HUES6 (cell line): ENCODE results near the gene PITPNC1.

Source experiments
- H3K27ac ChIP-seq: 2 replicates; pipeline ENCODE4 v1.7.0; 2013; ENCODE audit warnings: low read depth, mild to moderate bottlenecking, low read length, inconsistent platforms
- H3K27me3 ChIP-seq: 2 replicates; pipeline ENCODE4 v1.6.1; 2013; ENCODE audit warnings: low read length; ENCODE audit not compliant: control insufficient read depth, insufficient read depth
- H3K36me3 ChIP-seq: 2 replicates; pipeline ENCODE4 v1.6.1; 2013; ENCODE audit warnings: low read length; ENCODE audit not compliant: control insufficient read depth, insufficient read depth
- H3K4me1 ChIP-seq: 2 replicates; pipeline ENCODE4 v1.6.1; 2013; ENCODE audit warnings: low read length; ENCODE audit not compliant: control insufficient read depth, insufficient read depth
- H3K4me3 ChIP-seq: 2 replicates; pipeline ENCODE4 v1.5.1; 2013; ENCODE audit warnings: low read depth, low read length
- H3K9ac ChIP-seq: one replicate; pipeline ENCODE4 v1.6.1; 2013; ENCODE audit warnings: mild to moderate bottlenecking, low read length
- H3K9me3 ChIP-seq: 2 replicates; pipeline ENCODE4 v1.6.1; 2013; ENCODE audit warnings: low read depth, low read length; ENCODE audit not compliant: control insufficient read depth, insufficient read depth

The PITPNC1 gene

GRCh38 chr17:67656494-67657203 lies 279.6 kb downstream of the PITPNC1 start:
- H3K27me3 ChIP-seq = no peaks in the 10 kb centered on the region
- H3K27ac ChIP-seq = no peak overlapping the region
- no peaks in the 10 kb centered on the region; the same call in 1 of the 2 replicates for H3K36me3 ChIP-seq
- H3K9ac ChIP-seq = no peak overlapping the region
- H3K4me3 ChIP-seq = no peak overlapping the region
- no peaks in the 10 kb centered on the region for H3K4me1 ChIP-seq
- H3K9me3 ChIP-seq = peaks cover 13% of the 10 kb centered on the region; the same call in 1 of the 2 replicates

- H3K4me1 ChIP-seq = no peaks in the 10 kb centered on the region
- H3K27me3 ChIP-seq = no peaks in the 10 kb centered on the region
- no peaks in the 10 kb centered on the region; the same call in 1 of the 2 replicates for H3K36me3 ChIP-seq
- no peak overlapping the region for H3K4me3 ChIP-seq
- H3K9ac ChIP-seq = no peak overlapping the region
- no peak overlapping the region for H3K27ac ChIP-seq
- H3K9me3 ChIP-seq = peaks cover 13% of the 10 kb centered on the region; the same call in 1 of the 2 replicates
These were observed 280.5 kb downstream of the PITPNC1 start for GRCh38 chr17:67657596-67657995.

- H3K9me3 ChIP-seq = peaks cover 13% of the 10 kb centered on the region; the same call in 1 of the 2 replicates
- no peaks in the 10 kb centered on the region; the same call in 1 of the 2 replicates for H3K36me3 ChIP-seq
- no peak overlapping the region for H3K4me3 ChIP-seq
- H3K27me3 ChIP-seq = no peaks in the 10 kb centered on the region
- no peak overlapping the region for H3K27ac ChIP-seq
- no peaks in the 10 kb centered on the region for H3K4me1 ChIP-seq
- H3K9ac ChIP-seq = no peak overlapping the region
These were observed 281.2 kb downstream of the PITPNC1 start for GRCh38 chr17:67658265-67658664.

- no peaks in the 10 kb centered on the region; the same call in 1 of the 2 replicates for H3K36me3 ChIP-seq
- peaks cover 13% of the 10 kb centered on the region; the same call in 1 of the 2 replicates for H3K9me3 ChIP-seq
- no peaks in the 10 kb centered on the region for H3K4me1 ChIP-seq
- H3K4me3 ChIP-seq = no peak overlapping the region
- no peak overlapping the region for H3K27ac ChIP-seq
- H3K9ac ChIP-seq = no peak overlapping the region
- no peaks in the 10 kb centered on the region for H3K27me3 ChIP-seq
These were observed 281.9 kb downstream of the PITPNC1 start for GRCh38 chr17:67659028-67659427.

- no peak overlapping the region for H3K9ac ChIP-seq
- H3K4me1 ChIP-seq = no peaks in the 10 kb centered on the region
These were observed 285.6 kb downstream of the PITPNC1 start for GRCh38 chr17:67662712-67663111.

DNA sequence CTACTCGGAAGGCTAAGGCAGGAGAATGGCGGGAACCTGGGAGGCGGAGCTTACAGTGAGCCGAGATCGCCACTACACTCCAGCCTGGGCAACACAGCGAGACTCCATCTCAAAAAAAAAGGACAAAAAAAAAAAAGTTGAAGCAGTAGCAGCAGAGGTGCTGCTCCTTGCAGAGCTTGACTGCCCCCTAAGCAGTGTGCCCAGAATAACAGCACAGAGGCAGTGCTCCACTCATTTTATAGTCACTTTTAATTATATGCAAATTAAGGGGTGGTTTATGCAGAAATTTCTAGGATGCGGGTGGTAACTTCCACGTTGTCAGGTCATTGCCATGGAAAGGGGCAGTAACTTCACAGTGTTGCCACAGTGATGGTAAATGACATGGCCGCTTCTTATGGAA lies 286.4 kb downstream of the PITPNC1 start:
- H3K27me3 ChIP-seq = no peaks in the 10 kb centered on the region
- H3K9ac ChIP-seq = no peak overlapping the region
- H3K4me1 ChIP-seq = no peaks in the 10 kb centered on the region
- H3K36me3 ChIP-seq = no peaks in the 10 kb centered on the region; the same call in 1 of the 2 replicates
- H3K27ac ChIP-seq = no peak overlapping the region
- H3K9me3 ChIP-seq = peaks cover 8% of the 10 kb centered on the region; the same call in 1 of the 2 replicates
- H3K4me3 ChIP-seq = no peak overlapping the region

More at GRCh38 chr17:67662712-67663111, 285.6 kb downstream of the PITPNC1 start:
- Histone ChIP-seq H3K27me3 (no peaks in the 10 kb centered on the region), H3K4me3 (no peak overlapping the region), H3K9me3 (peaks cover 12% of the 10 kb centered on the region; the same call in 1 of the 2 replicates), H3K27ac (no peak overlapping the region), H3K36me3 (no peaks in the 10 kb centered on the region; the same call in 1 of the 2 replicates)

DNA sequence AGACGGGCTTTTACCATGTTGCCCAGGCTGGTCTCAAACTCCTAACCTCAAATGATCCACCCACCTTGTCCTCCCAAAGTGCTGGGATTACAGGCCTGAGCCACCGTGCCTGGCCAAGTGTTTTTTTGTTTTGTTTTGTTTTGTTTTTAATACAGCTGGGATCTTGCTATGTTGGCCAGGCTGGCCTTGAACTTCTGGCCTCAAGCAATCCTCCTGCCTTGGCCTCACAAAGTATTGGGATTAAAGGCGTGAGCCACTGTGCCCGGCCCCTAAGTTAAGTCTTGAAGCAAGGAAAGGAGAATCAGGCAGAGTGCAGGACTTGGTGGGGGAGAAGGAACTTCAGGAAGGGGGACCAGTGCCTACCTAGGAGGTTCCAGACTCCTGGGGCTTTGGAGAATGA lies 288.9 kb downstream of the PITPNC1 start:
- H3K36me3 ChIP-seq = peaks cover 5% of the 10 kb centered on the region; the same call in 1 of the 2 replicates
- no peak overlapping the region for H3K9ac ChIP-seq
- no peaks in the 10 kb centered on the region for H3K4me1 ChIP-seq
- H3K27ac ChIP-seq = no peak overlapping the region
- peaks cover 3% of the 10 kb centered on the region; the same call in 1 of the 2 replicates for H3K9me3 ChIP-seq
- no peak overlapping the region for H3K4me3 ChIP-seq
- H3K27me3 ChIP-seq = no peaks in the 10 kb centered on the region

DNA sequence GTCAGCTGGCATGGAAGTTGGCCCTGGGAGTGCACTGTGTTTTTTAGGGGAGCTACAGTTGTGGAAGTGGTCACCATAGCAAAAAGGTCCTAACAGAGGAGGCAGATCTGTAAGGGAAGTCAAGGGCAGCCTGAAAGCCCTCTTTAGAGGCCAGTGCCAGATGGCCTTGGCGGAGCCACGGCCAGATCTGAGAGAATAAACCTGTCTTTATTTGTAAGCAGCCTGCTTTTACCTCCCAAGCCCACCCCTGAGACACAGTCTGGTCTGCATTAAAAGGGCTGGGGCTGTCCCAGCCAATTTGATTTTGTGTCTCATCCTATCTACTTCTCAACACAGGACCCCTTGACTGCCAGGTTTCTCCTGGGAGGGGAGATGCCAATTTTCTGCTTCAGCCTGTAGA lies 289.6 kb downstream of the PITPNC1 start:
- H3K36me3 ChIP-seq = peaks cover 5% of the 10 kb centered on the region; the same call in 1 of the 2 replicates
- no peak overlapping the region for H3K9ac ChIP-seq
- no peak overlapping the region for H3K4me3 ChIP-seq
- H3K27me3 ChIP-seq = no peaks in the 10 kb centered on the region
- H3K9me3 ChIP-seq = peaks cover 3% of the 10 kb centered on the region; the same call in 1 of the 2 replicates
- H3K27ac ChIP-seq = no peak overlapping the region
- no peaks in the 10 kb centered on the region for H3K4me1 ChIP-seq

DNA sequence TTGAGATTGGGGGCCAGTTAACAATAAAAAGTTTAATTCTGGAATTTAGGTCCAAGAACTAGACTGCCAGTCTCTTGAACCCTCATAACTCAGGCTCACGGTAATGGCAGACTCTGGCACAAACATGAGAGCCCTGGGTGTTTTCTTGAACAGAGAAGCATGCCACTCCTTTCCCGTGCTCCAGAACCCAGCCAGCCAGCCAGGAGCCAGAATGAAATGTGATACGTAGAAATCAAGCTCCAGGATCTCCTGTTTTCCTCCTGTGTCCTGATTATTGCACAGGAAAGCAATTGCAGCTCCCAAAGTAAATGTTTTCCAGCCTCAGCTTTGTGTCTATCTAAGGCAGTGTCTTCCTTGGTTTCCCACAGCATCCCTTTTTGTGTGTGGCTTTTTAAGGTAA lies 294.4 kb downstream of the PITPNC1 start:
- Histone ChIP-seq H3K27ac (no peak overlapping the region), H3K4me1 (no peaks in the 10 kb centered on the region)

DNA sequence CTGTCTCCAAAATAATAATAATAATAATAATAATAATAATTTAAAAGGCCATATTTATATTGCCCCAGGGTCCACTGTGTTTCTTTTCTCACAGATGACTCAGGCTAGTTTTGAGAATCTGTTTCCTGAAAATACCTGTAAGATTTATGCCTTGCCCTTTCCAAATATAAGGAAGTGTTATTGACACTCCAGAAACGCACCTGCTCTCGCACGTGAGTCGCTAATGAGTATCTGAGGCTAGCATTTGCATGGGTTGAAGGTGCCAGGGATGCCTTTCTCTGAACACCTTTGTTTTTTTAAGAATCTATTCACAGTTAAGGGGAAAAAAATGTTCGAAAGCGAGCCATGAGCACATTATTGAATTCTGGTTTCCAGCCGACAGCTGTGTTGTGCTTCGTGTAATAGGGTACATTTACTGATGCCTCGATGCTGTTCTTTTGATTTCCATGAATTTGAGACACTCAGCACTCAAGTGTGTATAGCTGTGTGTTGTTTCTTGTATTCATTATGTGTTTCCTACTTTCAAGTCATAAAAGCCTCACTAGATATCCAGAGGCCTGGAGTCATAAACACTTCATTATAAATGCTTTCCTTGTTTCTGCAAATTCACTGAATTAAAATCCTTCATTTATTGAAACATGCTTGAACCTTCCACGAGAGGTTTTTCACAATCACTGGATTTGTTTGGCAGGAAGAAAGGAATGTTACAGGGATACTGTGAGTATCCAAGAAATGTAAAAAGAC lies 295.7 kb downstream of the PITPNC1 start:
- Histone ChIP-seq H3K27ac (no peak overlapping the region), H3K4me3 (no peak overlapping the region), H3K9me3 (peaks cover 3% of the 10 kb centered on the region; the same call in 1 of the 2 replicates), H3K36me3 (peaks cover 14% of the 10 kb centered on the region; the same call in 1 of the 2 replicates), H3K9ac (no peak overlapping the region), H3K4me1 (no peaks in the 10 kb centered on the region), H3K27me3 (no peaks in the 10 kb centered on the region)

More for the DNA sequence above, 294.4 kb downstream of the PITPNC1 start:
- Histone ChIP-seq H3K36me3 (peaks cover 14% of the 10 kb centered on the region; the same call in 1 of the 2 replicates), H3K27me3 (no peaks in the 10 kb centered on the region), H3K9ac (no peak overlapping the region), H3K9me3 (peaks cover 3% of the 10 kb centered on the region; the same call in 1 of the 2 replicates), H3K4me3 (no peak overlapping the region)

GRCh38 chr17:67675481-67675880 lies 298.4 kb downstream of the PITPNC1 start:
- Histone ChIP-seq H3K4me3 (no peak overlapping the region), H3K4me1 (no peaks in the 10 kb centered on the region), H3K9me3 (no peaks in the 10 kb centered on the region), H3K27me3 (no peaks in the 10 kb centered on the region), H3K36me3 (peaks cover 9% of the 10 kb centered on the region; the same call in 1 of the 2 replicates), H3K9ac (no peak overlapping the region), H3K27ac (no peak overlapping the region)
